NCI-H2029 (cell line): ENCODE measurements around the gene SLC25A34.

ENCODE experiments used
- DNase-seq: peaks from one replicate; lab custom pipeline; 2025; lab: John Stamatoyannopoulos, UW

SLC25A34 gene

DNA sequence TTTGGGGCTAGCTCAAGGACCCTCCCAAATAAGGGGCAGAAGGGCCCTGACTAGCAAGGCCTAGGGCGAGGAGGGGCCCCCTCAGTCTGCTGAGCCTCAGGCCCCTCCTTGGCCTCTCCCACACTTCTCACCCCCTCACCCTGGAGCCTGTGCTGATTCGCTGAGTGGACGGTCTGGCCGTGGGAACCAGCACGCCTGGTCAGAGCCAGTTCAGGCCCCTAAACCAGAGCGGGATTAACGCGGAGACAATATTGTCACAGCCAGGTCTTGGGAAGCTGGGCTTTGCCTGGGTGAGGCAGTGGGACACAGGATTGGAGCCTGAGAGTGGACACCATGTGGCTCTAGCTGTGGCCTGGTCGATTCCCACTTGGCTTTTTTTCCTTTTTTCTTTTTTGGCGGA, 17.7 kb downstream of the SLC25A34 start:
- DNase-seq, result no peak

GRCh38 chr1:15755021-15755645, 19.1 kb downstream of the SLC25A34 start:
- DNase-seq, result no peak

GRCh38 chr1:15755646-15756040, 19.6 kb downstream of the SLC25A34 start:
- no peak for DNase-seq

GRCh38 chr1:15756143-15757015, 20.3 kb downstream of the SLC25A34 start:
- DNase-seq, result peak; percentile 85

GRCh38 chr1:15757016-15757543, 21.0 kb downstream of the SLC25A34 start:
- no peak for DNase-seq

GRCh38 chr1:15757575-15758342, 21.7 kb downstream of the SLC25A34 start:
- no peak for DNase-seq

DNA sequence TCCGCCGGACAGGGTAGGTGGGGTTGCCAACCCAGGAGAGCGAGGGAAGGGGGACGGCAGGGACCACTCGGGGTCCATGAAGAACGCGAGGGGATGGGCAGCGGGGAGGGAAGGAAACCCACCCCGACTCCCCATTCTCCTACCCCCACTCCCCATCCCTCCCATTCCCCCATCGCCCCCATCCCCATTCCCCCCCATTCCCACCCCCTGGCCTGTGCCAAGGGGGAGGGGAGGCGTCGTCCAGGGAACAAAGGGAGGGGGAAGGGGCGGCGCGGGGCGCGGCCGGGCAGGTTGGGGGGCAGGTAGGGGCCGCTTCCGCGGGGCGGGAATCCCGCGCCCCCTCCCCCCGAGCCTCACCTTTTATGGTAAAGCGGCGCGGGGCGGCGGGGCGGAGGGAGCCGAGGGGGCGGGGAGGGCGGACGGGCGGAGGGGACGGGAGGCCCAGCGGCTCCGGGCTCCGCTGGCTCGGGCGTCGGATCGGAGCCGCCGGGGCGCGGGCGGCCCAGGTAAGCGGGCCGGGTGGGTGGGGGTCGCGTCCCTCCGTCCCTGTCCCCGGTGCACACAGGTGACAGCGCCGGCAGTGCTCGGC, 22.4 kb downstream of the SLC25A34 start, which contains the start of gene FBLIM1:
FBLIM1 (plus strand) TSS at position 453 of the 589 bp plus-strand sequence. CDS start 6,189 bp downstream, outside the sequence.
- DNase-seq, result peak; percentile 24

DNA sequence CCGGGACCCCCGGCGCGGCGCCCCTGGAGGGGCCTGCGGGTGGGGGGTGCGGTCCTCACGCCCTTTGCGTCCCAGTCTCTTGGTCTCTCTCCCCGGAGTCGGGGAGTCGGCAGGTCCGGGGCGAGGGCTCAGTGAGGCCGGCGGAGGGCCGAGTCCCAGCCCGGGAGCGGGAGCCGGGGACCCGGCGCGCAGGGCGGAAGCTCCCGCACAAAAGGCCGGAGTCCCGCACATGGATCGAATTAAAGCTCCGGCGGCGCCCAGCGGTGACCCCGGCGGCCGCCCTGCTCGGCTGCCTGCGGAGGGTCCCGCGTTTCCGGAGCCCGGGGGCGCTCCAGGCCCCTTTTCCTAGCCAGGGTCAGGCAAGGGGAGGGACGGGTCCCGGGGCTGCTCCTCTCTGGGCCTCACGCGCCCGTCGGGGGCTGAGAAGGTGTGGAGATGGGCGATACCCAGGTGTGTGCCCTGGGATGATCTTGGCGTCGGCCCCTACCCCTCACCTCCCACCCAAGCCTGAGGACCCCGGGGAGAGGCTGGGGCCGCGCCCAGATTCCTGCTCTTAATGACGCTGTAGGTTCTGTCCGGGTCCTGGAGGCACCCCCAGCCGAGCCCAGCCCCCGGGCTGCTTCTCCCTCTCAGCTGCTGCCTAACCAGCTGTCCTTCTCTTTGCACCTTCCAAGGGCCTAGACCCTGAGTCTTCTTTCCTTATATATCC, 23.0 kb downstream of the SLC25A34 start:
- no peak for DNase-seq

- no peak for DNase-seq
These were observed 24.6 kb downstream of the SLC25A34 start for GRCh38 chr1:15760520-15761211.

GRCh38 chr1:15761366-15762128, 25.5 kb downstream of the SLC25A34 start:
- DNase-seq, result no peak

- DNase-seq, result no peak
These were observed 26.5 kb downstream of the SLC25A34 start for GRCh38 chr1:15762546-15762945.

DNA sequence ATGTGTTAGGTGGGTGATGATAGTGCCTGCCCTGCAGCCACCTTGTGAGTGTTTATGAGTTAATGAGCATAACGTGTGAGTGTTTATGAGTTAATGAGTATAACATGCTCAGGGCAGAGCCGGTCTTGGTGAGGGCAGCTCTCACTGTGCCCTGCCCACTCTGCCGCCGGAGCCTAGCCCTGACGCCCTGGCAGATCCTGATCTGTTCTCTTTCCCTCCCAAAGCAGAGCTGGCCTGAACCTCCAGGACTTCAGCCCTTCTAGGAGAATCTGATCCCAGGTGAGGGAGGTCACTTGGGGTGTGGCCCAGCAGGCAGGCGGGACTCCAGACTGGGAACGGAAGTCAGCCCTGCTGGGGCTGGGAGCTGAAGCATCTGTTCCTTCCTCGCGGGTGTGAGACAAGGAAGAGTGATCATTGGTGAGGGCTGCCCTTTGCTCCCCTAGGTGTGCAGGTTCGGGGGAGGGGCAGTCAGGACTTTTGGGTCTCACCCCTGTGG, 28.3 kb downstream of the SLC25A34 start:
- no peak for DNase-seq

DNA sequence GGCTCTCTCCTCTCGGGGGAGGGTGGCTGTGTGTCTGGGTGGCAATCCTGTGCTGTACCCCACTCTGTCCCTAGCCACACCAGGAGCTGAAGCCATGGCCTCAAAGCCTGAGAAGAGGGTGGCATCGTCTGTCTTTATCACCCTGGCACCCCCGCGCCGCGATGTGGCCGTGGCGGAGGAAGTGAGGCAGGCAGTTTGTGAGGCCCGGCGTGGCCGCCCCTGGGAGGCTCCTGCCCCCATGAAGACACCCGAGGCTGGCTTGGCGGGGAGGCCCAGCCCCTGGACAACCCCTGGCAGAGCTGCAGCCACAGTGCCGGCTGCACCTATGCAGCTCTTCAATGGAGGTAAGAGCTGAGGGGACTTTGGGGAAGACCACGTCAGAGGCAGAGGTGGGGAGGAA, 28.8 kb downstream of the SLC25A34 start:
- DNase-seq, result no peak

DNA sequence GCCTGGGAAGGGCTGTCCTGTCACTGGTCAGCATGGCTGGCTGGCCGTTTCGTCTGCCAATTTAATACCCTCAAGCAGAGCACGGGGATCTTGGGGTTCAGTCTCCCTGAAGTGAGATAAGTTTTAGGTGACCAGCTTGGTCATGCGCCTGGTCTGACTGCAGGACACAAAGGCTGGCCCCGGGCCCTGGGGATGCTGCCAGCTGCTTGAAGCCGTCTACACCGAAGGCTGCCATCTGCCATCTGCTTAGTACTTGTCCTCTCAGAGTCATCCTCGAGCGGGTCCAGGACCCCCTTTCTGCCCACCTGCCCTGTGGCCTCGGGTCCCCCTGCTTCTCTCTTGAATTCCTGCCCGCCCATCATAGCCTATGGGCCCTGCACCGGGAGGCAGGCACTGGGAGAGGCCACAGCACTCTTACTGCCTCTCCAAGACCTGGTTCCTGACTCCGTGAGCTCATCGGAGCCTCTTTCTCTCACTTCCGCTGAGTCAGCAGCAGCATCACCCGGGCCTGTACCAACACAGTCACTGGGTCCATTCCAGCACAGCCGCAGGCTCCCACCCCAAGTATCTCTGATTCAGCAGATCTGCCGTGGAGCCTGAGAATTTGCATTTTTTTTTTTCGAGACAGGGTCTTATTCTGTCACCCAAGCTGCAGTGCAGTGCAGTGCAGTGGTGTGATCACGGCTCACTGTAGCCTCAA, 29.6 kb downstream of the SLC25A34 start:
- no peak for DNase-seq

- no peak for DNase-seq
These were observed 31.9 kb downstream of the SLC25A34 start for GRCh38 chr1:15767941-15768340.

DNA sequence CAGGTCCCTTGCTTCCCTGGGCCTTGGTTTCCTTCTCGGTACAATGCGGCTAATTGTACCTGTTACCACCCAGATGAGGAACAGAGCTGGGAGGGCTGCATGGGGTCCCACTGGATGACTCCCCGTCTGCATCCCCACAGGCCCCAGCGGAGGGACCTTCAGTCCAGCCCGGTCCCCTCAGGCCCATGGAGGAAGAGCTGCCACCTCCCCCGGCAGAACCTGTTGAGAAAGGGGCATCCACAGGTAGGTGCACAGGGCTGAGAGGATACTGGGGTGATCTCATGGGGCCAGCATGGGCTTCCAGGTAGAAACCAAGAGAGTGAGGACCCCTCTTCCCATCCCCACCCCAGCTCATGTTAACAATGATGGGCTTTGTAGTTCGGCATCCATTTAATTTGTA, 32.3 kb downstream of the SLC25A34 start:
- DNase-seq, result no peak

GRCh38 chr1:15770313-15770962, 34.4 kb downstream of the SLC25A34 start:
- no peak for DNase-seq

DNA sequence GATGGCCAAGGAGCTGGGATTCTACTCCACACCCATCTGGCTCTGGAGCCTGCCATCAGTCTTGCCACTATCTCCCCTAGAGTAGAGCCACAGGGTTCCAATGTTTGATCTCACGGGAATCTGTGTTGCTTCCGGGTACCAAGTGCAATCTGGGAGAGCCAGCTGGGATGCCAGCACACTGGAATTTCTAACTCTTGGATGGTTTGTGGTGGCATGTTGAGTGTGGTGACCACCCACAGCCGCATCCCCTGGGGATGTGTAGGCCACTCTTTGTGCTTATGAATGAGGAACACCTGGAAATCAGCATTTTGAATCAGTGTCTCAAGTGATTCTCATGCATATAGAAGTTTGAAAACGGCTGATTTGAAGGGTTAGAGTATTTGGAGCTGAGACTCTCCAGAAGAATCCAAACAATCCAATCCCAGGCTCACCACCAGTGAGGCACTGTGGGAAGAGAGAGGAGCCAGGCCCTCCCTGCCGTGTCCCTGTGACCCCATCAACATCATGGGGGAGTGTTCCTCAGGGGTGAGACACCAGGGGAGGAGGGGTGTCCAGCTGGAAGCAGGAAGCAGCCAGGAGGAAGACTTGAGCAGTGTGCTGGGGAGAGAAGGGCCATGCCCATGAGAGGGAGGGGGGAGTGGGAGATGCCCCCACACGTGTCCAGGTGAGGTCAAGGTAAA, 35.9 kb downstream of the SLC25A34 start:
- no peak for DNase-seq
